Neural crest cell (in vitro differentiated cells): ENCODE measurements around the gene BANF2. TPM values are rescaled to one million over a fixed set of nuclear protein-coding genes. Genes with fewer than 3 reads are reported as not detected.

Source experiments
- DNase-seq: peaks from one replicate; pipeline ENCODE4 v3.0.0; 2021; ENCODE audit warnings: low read depth, mixed read lengths, low spot score
- H3K27ac Mint-ChIP-seq: one replicate; pipeline ENCODE4 v1.8.0; 2021; ENCODE audit warnings: mild to moderate bottlenecking, mixed read lengths; ENCODE audit not compliant: unreplicated experiment
- H3K27me3 Mint-ChIP-seq: 2 replicates; pipeline ENCODE4 v1.8.0; 2021; ENCODE audit warnings: low read depth, mild to moderate bottlenecking, mixed read lengths
- H3K36me3 Mint-ChIP-seq: 2 replicates; pipeline ENCODE4 v1.8.0; 2021; ENCODE audit warnings: low read depth, mild to moderate bottlenecking, mixed read lengths
- H3K4me1 Mint-ChIP-seq: 2 replicates; pipeline ENCODE4 v1.8.0; 2021; ENCODE audit warnings: mixed read lengths
- H3K4me3 Mint-ChIP-seq: one replicate; pipeline ENCODE4 v1.8.0; 2021; ENCODE audit warnings: mild to moderate bottlenecking, mixed read lengths
- H3K9me3 Mint-ChIP-seq: 2 replicates; pipeline ENCODE4 v1.8.0; 2021; ENCODE audit warnings: mixed read lengths
- CTCF ChIP-seq: fragments of 200-600 bp; sonication (generic); conservative IDR thresholded peaks from 2 replicates; pipeline ENCODE4 v1.5.0; 2021; ENCODE audit warnings: antibody characterized with exemption, mild to moderate bottlenecking
- total RNA-seq: library from RNA; stranded (reverse); gene quantifications from 2 replicates; pipeline ENCODE4 v1.2.1, GENCODE V29; 2021

BANF2 gene
- total RNA-seq, 1 donor from 2014 or later, result not detected

- DNase-seq, result no peak
- H3K36me3 Mint-ChIP-seq, result peaks cover 2% of the 10 kb centered on the region
- H3K27ac Mint-ChIP-seq, result no peak overlapping the region
- H3K27me3 Mint-ChIP-seq, result peaks cover 2% of the 10 kb centered on the region
- TF ChIP-seq CTCF, result no peak
- peaks cover 10% of the 10 kb centered on the region for H3K9me3 Mint-ChIP-seq
- no peak overlapping the region for H3K4me3 Mint-ChIP-seq
- H3K4me1 Mint-ChIP-seq, result peaks cover 8% of the 10 kb centered on the region
These were observed 33.2 kb downstream of the BANF2 start for GRCh38 chr20:17732907-17733521.

- DNase-seq, result no peak
- peak overlapping the region; percentile 27 for H3K27ac Mint-ChIP-seq
- H3K9me3 Mint-ChIP-seq, result peaks cover 14% of the 10 kb centered on the region
- peaks cover 8% of the 10 kb centered on the region for H3K4me1 Mint-ChIP-seq
- no peak for TF ChIP-seq CTCF
- H3K27me3 Mint-ChIP-seq, result no peaks in the 10 kb centered on the region
- peaks cover 2% of the 10 kb centered on the region for H3K36me3 Mint-ChIP-seq
- no peak overlapping the region for H3K4me3 Mint-ChIP-seq
These were observed 34.1 kb downstream of the BANF2 start for GRCh38 chr20:17733767-17734304.

DNA sequence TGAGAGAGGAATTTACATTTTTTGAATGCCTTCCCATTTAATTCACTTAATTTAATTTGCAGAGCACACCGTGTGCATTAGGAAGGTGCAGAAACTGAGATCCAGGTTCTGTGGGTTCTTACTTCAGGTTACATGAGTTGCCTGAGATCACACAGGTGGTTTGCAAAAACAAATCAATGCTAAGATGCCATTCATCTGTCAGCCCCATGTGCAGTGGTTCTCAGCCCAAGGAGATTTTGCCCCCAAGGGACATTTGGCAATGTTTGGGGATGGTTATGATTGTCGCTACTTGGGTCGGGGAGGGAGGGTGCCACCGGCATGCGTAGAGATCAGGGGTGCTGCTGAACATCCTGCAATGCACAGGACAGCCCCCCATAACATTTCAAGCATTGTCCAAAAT, 34.6 kb downstream of the BANF2 start:
- Mint-ChIP-seq H3K36me3 (peaks cover 2% of the 10 kb centered on the region), H3K4me1 (peaks cover 8% of the 10 kb centered on the region), H3K27ac (peak overlapping the region; percentile 27), H3K27me3 (no peaks in the 10 kb centered on the region), H3K4me3 (no peak overlapping the region), H3K9me3 (peaks cover 14% of the 10 kb centered on the region)
- no peak for TF ChIP-seq CTCF
- DNase-seq, result no peak

- no peak for DNase-seq
- no peak for TF ChIP-seq CTCF
- no peaks in the 10 kb centered on the region for H3K27me3 Mint-ChIP-seq
- H3K4me1 Mint-ChIP-seq, result peaks cover 8% of the 10 kb centered on the region
- H3K27ac Mint-ChIP-seq, result peak overlapping the region; percentile 75
- H3K4me3 Mint-ChIP-seq, result no peak overlapping the region
- H3K9me3 Mint-ChIP-seq, result peaks cover 14% of the 10 kb centered on the region
- H3K36me3 Mint-ChIP-seq, result peaks cover 2% of the 10 kb centered on the region
These were observed 35.5 kb downstream of the BANF2 start for GRCh38 chr20:17735206-17735804.

DNA sequence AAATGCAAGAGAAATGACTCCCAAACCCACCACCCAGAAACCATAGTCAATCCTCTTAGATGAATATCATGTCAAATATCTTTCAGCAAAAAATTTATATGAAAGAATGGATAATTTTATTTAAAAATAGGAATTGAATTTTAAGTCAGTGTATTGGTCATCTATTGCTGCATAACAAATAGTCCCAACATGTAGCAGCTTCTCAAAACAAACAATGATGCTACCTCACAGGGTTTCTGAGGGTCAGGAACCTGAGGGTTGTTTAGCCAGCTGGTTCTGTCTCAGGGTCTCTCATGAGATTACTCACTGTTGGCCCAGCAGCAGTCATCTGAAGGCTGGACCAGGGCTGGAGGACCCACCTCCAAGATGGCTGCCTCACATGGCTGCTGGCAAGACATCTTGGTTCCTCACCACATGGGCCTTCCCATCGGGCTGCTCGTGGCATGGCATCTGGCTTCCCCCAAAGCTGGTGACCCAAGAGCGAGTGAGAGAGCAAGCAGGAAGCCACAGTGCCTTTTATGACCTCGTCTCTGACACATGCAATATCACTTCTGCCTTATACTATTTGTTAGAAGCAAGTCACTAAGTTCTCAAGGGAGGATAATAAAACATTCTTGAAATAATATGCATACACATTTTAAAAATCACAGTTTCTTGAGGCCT, 36.3 kb downstream of the BANF2 start:
- Mint-ChIP-seq H3K27ac (no peak overlapping the region), H3K36me3 (peaks cover 2% of the 10 kb centered on the region), H3K4me3 (no peak overlapping the region), H3K9me3 (peaks cover 17% of the 10 kb centered on the region), H3K4me1 (peaks cover 8% of the 10 kb centered on the region), H3K27me3 (no peaks in the 10 kb centered on the region)
- no peak for TF ChIP-seq CTCF
- no peak for DNase-seq
